HepG2 (cell line): ENCODE data around the gene PIK3R5. TPM values are rescaled to one million over a fixed set of nuclear protein-coding genes. Genes with fewer than 3 reads are reported as not detected.

Source experiments
- ATAC-seq: fragments of 200-7000 bp; cut with Tn5 transposase; 3 replicates; pipeline ENCODE4 v1.9.1; 2020; ENCODE audit warnings: mild to moderate bottlenecking, moderate library complexity
- BruUV-seq: library from RNA; stranded (reverse); fragments of 400-500 nt; replicated peaks from 2 replicates; lab custom pipeline; 2021; lab: Mats Ljungman, UMichigan
- CTCF ChIA-PET: fragments of 300-600 bp; formaldehyde crosslinking; extraction: SDS; loops from one replicate; lab custom pipeline; 2021; ENCODE audit warnings: low total read pairs, inconsistent platforms, low intra/inter-chr PET ratio; lab: Yijun Ruan, JAX
- POLR2A ChIA-PET: fragments of 350-600 bp; sonication (Branson Sonifier 250); formaldehyde crosslinking; loops from one replicate; lab custom pipeline; 2020; ENCODE audit warnings: antibody characterized with exemption, inconsistent platforms; lab: Yijun Ruan, JAX
- DNase-seq: peaks from one replicate; pipeline ENCODE4 v3.0.0-alpha.2; 2015; ENCODE audit warnings: low spot score
- FAIRE-seq: peaks from 3 replicates; lab custom pipeline; 2011; peaks lifted over from hg19 to GRCh38; lab: Jason Lieb, UNC
- H2AFZ ChIP-seq: one replicate; pipeline ENCODE4 v1.6.1; 2011; ENCODE audit warnings: low read length, inconsistent platforms
- H3K27ac ChIP-seq: fragments of 300-600 bp; 3 replicates; pipeline ENCODE4 v1.8.0; 2011; ENCODE audit warnings: mixed run types, mild to moderate bottlenecking, mixed read lengths, low read length, inconsistent platforms; ENCODE audit not compliant: insufficient read depth; ENCODE audit errors: extremely low read length
- H3K27me3 ChIP-seq, 2 experiments: fragments of 200-600 bp in 1 of 2; 2 replicates in 1 of 2; 3 replicates in 1 of 2; pipeline versions ENCODE4 v1.6.0 to v1.8.0; 2011; ENCODE audit warnings: low read length in 2 of 2, mild to moderate bottlenecking in 2 of 2, moderate library complexity in 2 of 2, inconsistent platforms in 1 of 2; ENCODE audit not compliant: insufficient read depth in 2 of 2, control insufficient read depth in 1 of 2
- H3K36me3 ChIP-seq, 2 experiments: fragments of 200-600 bp in 1 of 2; replicated peaks in 1 of 2; 2 replicates in 1 of 2; 3 replicates in 1 of 2; pipeline versions ENCODE4 v1.5.1 to v1.8.0; 2011; ENCODE audit warnings: low read length in 2 of 2, inconsistent platforms in 1 of 2; ENCODE audit not compliant: insufficient read depth in 2 of 2, control insufficient read depth in 1 of 2
- H3K4me1 ChIP-seq: 2 replicates; pipeline ENCODE4 v1.5.1; 2012; ENCODE audit warnings: low read length, inconsistent platforms; ENCODE audit not compliant: insufficient read depth
- H3K4me2 ChIP-seq: 2 replicates; pipeline ENCODE4 v1.6.0; 2011; ENCODE audit warnings: low read depth, low read length, inconsistent platforms
- H3K4me3 ChIP-seq, 3 experiments: fragments of 200-600 bp in 1 of 3; sonication (generic), shearing (Covaris generic) in 1 of 3; replicated peaks in 1 of 3; 2 replicates each; pipeline ENCODE4 v1.5.1; 2011 to 2016; ENCODE audit warnings: low read length in 3 of 3, inconsistent platforms in 2 of 3, low read depth in 2 of 3, mild to moderate bottlenecking in 2 of 3, control low read depth in 1 of 3, mixed read lengths in 1 of 3; ENCODE audit not compliant: insufficient read depth in 1 of 3
- H3K79me2 ChIP-seq: one replicate; pipeline ENCODE4 v1.6.1; 2011; ENCODE audit warnings: low read length, inconsistent platforms; ENCODE audit not compliant: insufficient read depth
- H3K9ac ChIP-seq: 2 replicates; pipeline ENCODE4 v1.6.0; 2011; ENCODE audit warnings: mild to moderate bottlenecking, low read depth, low read length, inconsistent platforms; ENCODE audit not compliant: insufficient read depth
- H3K9me3 ChIP-seq: 2 replicates; pipeline ENCODE4 v1.5.1; 2012; ENCODE audit warnings: mild to moderate bottlenecking, low read length
- H4K20me1 ChIP-seq: 2 replicates; pipeline ENCODE4 v1.6.0; 2011; ENCODE audit warnings: inconsistent platforms, mild to moderate bottlenecking, low read length, moderate library complexity; ENCODE audit not compliant: insufficient read depth
- DBP ChIP-seq: sonication (generic); formaldehyde crosslinking; IDR thresholded peaks from 2 replicates; pipeline ENCODE4 v1.4.0; 2020; ENCODE audit warnings: missing genetic modification reagents; ENCODE audit errors: not compliant biosample characterization
- IRF2 ChIP-seq: IDR thresholded peaks from 2 replicates; pipeline ENCODE4 v1.6.1; 2018; ENCODE audit warnings: missing genetic modification reagents, missing compliant biosample characterization
- KAT8 ChIP-seq: IDR thresholded peaks from 2 replicates; pipeline ENCODE4 v1.6.1; 2016; ENCODE audit warnings: missing genetic modification reagents, missing compliant biosample characterization
- MED13 ChIP-seq: sonication (generic); formaldehyde crosslinking; IDR thresholded peaks from 2 replicates; pipeline ENCODE4 v1.5.0; 2020; ENCODE audit warnings: missing genetic modification reagents
- POGK ChIP-seq: sonication (generic); formaldehyde crosslinking; conservative IDR thresholded peaks from 2 replicates; pipeline ENCODE4 v1.8.0; 2022; ENCODE audit warnings: mild to moderate bottlenecking, moderate library complexity, missing genetic modification reagents
- REL ChIP-seq: sonication (generic); formaldehyde crosslinking; conservative IDR thresholded peaks from 2 replicates; pipeline ENCODE4 v1.8.0; 2022; ENCODE audit warnings: mild to moderate bottlenecking, missing genetic modification reagents, moderate library complexity
- SATB2 ChIP-seq: sonication (generic); formaldehyde crosslinking; IDR thresholded peaks from 2 replicates; pipeline ENCODE4 v1.5.0; 2020; ENCODE audit warnings: missing genetic modification reagents
- U2AF2 ChIP-seq: fragments of 200-400 bp; formaldehyde crosslinking; IDR thresholded peaks from 2 replicates; pipeline ENCODE4 v1.6.1; 2017; ENCODE audit warnings: low read depth, mild to moderate bottlenecking, low read length
- ZBTB42 ChIP-seq: sonication (generic); formaldehyde crosslinking; IDR thresholded peaks from 2 replicates; pipeline ENCODE4 v1.5.0; 2020; ENCODE audit warnings: mild to moderate bottlenecking, missing genetic modification reagents
- ZEB1 ChIP-seq: IDR thresholded peaks from 2 replicates; pipeline ENCODE4 v1.6.1; 2012; ENCODE audit warnings: mild to moderate bottlenecking, low read depth, inconsistent platforms; ENCODE audit not compliant: insufficient replicate concordance
- ZFP90 ChIP-seq: sonication (generic); formaldehyde crosslinking; IDR thresholded peaks from 2 replicates; pipeline ENCODE4 v1.8.0; 2022; ENCODE audit warnings: missing genetic modification reagents, mild to moderate bottlenecking, inconsistent platforms, borderline replicate concordance
- ZNF101 ChIP-seq: sonication (generic); formaldehyde crosslinking; IDR thresholded peaks from 2 replicates; pipeline ENCODE4 v1.4.0; 2020; ENCODE audit warnings: mild to moderate bottlenecking, low read depth, missing genetic modification reagents, borderline replicate concordance
- ZNF207 ChIP-seq: fragments of 450-650 bp; IDR thresholded peaks from 2 replicates; pipeline ENCODE4 v1.6.1; 2016; ENCODE audit warnings: antibody characterized with exemption, borderline replicate concordance
- ZSCAN22 ChIP-seq: sonication (generic); formaldehyde crosslinking; IDR thresholded peaks from 2 replicates; pipeline ENCODE4 v1.4.0; 2020; ENCODE audit warnings: mild to moderate bottlenecking, missing genetic modification reagents
- WGBS: methylation state at CpG from one replicate; pipeline ENCODE4 v1.1.6; 2017; ENCODE audit warnings: low lambda C conversion rate; 5-methylcytosine and 5-hydroxymethylcytosine counted together
- in situ Hi-C: cut with HindIII; loops from 2 replicates; pipeline ENCODE4 v1.10.0; 2017; ENCODE audit warnings: low pct_unique_long_range_greater_than_20kb; ENCODE audit not compliant: extremely low pct_ligation_motif_present
- intact Hi-C: fragments of 100-400 bp; cut with micrococcal nuclease; formaldehyde crosslinking; loops from one replicate; pipeline ENCODE4 v1.10.0; 2022; ENCODE audit not compliant: unreplicated experiment
- polyA plus RNA-seq, 8 experiments: library from polyadenylated mRNA; depleted of rRNA in 3 of 8; stranded (reverse) in 7 of 8; unstranded in 1 of 8; fragments of >200 nt; fragmentation: Illumina TruSeq in 4 of 8; extraction: Trizol in 4 of 8; gene quantifications; 2 replicates each; pipeline versions ENCODE4 v1.2.1 to v1.2.3, GENCODE V29; 2011 to 2016; ENCODE audit warnings: low read depth in 4 of 8, missing spikeins in 1 of 8, mixed read lengths in 1 of 8; ENCODE audit not compliant: insufficient read depth in 1 of 8
- total RNA-seq, 5 experiments: library from RNA; depleted of rRNA; stranded (reverse); fragments of >200 nt; fragmentation: Illumina TruSeq; extraction: Trizol; gene quantifications; 2 replicates each; pipeline ENCODE4 v1.2.3, GENCODE V29; 2016; ENCODE audit warnings: low read depth in 1 of 5
- TF ChIP-seq, protein P1 (sequence below): sonication (generic); IDR thresholded peaks from 2 replicates; pipeline ENCODE4 v1.6.1; 2016; ENCODE audit warnings: low read depth, borderline replicate concordance
- TF ChIP-seq, protein P2 (sequence below): sonication (generic); formaldehyde crosslinking; IDR thresholded peaks from 2 replicates; pipeline ENCODE4 v1.4.0; 2020; ENCODE audit warnings: mild to moderate bottlenecking, missing genetic modification reagents

Gene PIK3R5
- total and polyA plus RNA-seq, 2 of the 13 experiments (the other 11 are each of a cell fraction or from before 2014, with no cell fraction given), result not detected

- Histone ChIP-seq H4K20me1 (no peaks in the 10 kb centered on the region), H3K9me3 (no peaks in the 10 kb centered on the region), H3K9ac (no peak overlapping the region), H3K4me1 (no peaks in the 10 kb centered on the region), H3K27me3 (peaks cover 2 to 20% of the 10 kb centered on the region in 2 experiments; a peak in 4 of 5 replicates), H3K79me2 (no peaks in the 10 kb centered on the region), H3K36me3 (no peaks in the 10 kb centered on the region), H3K4me2 (no peak overlapping the region), H2AFZ (no peak overlapping the region), H3K4me3 (no peak overlapping the region), H3K27ac (no peak overlapping the region)
- ChIA-PET CTCF (no interaction called here), POLR2A (no interaction called here)
- in situ Hi-C loops (no loop called here), intact Hi-C loops (no loop called here)
- 60% methylated on average over 7 of the region's 7 CpGs for WGBS
- ATAC-seq, result no peak
- DNase-seq, result no peak
- FAIRE-seq, result no peak
- no TSS peak for BruUV-seq
- TF ChIP-seq, protein P1, sequence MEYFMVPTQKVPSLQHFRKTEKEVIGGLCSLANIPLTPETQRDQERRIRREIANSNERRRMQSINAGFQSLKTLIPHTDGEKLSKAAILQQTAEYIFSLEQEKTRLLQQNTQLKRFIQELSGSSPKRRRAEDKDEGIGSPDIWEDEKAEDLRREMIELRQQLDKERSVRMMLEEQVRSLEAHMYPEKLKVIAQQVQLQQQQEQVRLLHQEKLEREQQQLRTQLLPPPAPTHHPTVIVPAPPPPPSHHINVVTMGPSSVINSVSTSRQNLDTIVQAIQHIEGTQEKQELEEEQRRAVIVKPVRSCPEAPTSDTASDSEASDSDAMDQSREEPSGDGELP, result no peak
- TF ChIP-seq MED13 (no peak), DBP (CRISPR knock-in tag) (no peak), ZEB1 (no peak), ZBTB42 (CRISPR knock-in tag) (no peak), ZNF207 (no peak), KAT8 (CRISPR knock-in tag) (no peak), ZSCAN22 (CRISPR knock-in tag) (no peak), ZFP90 (CRISPR knock-in tag) (no peak), ZNF101 (CRISPR knock-in tag) (no peak), REL (CRISPR knock-in tag) (no peak), SATB2 (CRISPR knock-in tag) (no peak), POGK (no peak), IRF2 (no peak), U2AF2 (no peak)
- TF ChIP-seq, protein P2, sequence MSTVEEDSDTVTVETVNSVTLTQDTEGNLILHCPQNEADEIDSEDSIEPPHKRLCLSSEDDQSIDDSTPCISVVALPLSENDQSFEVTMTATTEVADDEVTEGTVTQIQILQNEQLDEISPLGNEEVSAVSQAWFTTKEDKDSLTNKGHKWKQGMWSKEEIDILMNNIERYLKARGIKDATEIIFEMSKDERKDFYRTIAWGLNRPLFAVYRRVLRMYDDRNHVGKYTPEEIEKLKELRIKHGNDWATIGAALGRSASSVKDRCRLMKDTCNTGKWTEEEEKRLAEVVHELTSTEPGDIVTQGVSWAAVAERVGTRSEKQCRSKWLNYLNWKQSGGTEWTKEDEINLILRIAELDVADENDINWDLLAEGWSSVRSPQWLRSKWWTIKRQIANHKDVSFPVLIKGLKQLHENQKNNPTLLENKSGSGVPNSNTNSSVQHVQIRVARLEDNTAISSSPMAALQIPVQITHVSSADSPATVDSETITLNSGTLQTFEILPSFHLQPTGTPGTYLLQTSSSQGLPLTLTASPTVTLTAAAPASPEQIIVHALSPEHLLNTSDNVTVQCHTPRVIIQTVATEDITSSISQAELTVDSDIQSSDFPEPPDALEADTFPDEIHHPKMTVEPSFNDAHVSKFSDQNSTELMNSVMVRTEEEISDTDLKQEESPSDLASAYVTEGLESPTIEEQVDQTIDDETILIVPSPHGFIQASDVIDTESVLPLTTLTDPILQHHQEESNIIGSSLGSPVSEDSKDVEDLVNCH (CRISPR knock-in tag), result no peak
Measured at GRCh38 chr17:8947201-8947600, 18.3 kb downstream of the PIK3R5 start.
